Trophoblast cell (in vitro differentiated cells and primary cell): Measurements from ENCODE around the gene TRIM9.

Experiments
- DNase-seq, 2 donors: peaks; one replicate each; pipeline ENCODE4 v3.0.0-alpha.2; 2016
- H2AFZ ChIP-seq: 2 replicates; pipeline ENCODE4 v1.6.1; 2013; ENCODE audit warnings: low read length, moderate library complexity, mild to moderate bottlenecking; ENCODE audit not compliant: insufficient read depth, poor library complexity
- H2AK5ac ChIP-seq: 2 replicates; pipeline ENCODE4 v1.6.1; 2013; ENCODE audit warnings: mild to moderate bottlenecking, low read length
- H2BK120ac ChIP-seq: 2 replicates; pipeline ENCODE4 v1.6.1; 2013; ENCODE audit warnings: low read length, mild to moderate bottlenecking, moderate library complexity; ENCODE audit not compliant: insufficient read depth, poor library complexity
- H2BK12ac ChIP-seq: 2 replicates; pipeline ENCODE4 v1.6.1; 2013; ENCODE audit warnings: mild to moderate bottlenecking, low read length, moderate library complexity
- H2BK5ac ChIP-seq: 2 replicates; pipeline ENCODE4 v1.6.1; 2013; ENCODE audit warnings: low read length, low read depth, moderate library complexity, mild to moderate bottlenecking; ENCODE audit not compliant: poor library complexity
- H3K14ac ChIP-seq: 2 replicates; pipeline ENCODE4 v1.6.1; 2013; ENCODE audit warnings: mild to moderate bottlenecking, low read length
- H3K18ac ChIP-seq: 2 replicates; pipeline ENCODE4 v1.6.1; 2013; ENCODE audit warnings: mild to moderate bottlenecking, low read length
- H3K23ac ChIP-seq: 2 replicates; pipeline ENCODE4 v1.6.1; 2013; ENCODE audit warnings: low read length
- H3K27ac ChIP-seq: 2 replicates; pipeline ENCODE4 v1.5.1; 2013; ENCODE audit warnings: low read depth, mild to moderate bottlenecking, inconsistent platforms, low read length, moderate library complexity
- H3K27me3 ChIP-seq: 2 replicates; pipeline ENCODE4 v1.6.1; 2013; ENCODE audit warnings: inconsistent platforms, mild to moderate bottlenecking, low read length, moderate library complexity; ENCODE audit not compliant: insufficient read depth
- H3K36me3 ChIP-seq, 2 experiments: 1 replicate in 1 of 2; 2 replicates in 1 of 2; pipeline ENCODE4 v1.6.1; 2013; ENCODE audit warnings: low read length in 2 of 2, mild to moderate bottlenecking in 2 of 2, moderate library complexity in 1 of 2; ENCODE audit not compliant: insufficient read depth in 2 of 2, control insufficient read depth in 1 of 2
- H3K4ac ChIP-seq: 2 replicates; pipeline ENCODE4 v1.6.1; 2013; ENCODE audit warnings: low read depth, mild to moderate bottlenecking, low read length, moderate library complexity
- H3K4me1 ChIP-seq, 2 experiments: 1 replicate in 1 of 2; 2 replicates in 1 of 2; pipeline ENCODE4 v1.6.1; 2013; ENCODE audit warnings: low read length in 2 of 2, mild to moderate bottlenecking in 2 of 2, moderate library complexity in 1 of 2; ENCODE audit not compliant: insufficient read depth in 2 of 2, control insufficient read depth in 1 of 2
- H3K4me2 ChIP-seq: 2 replicates; pipeline ENCODE4 v1.6.1; 2013; ENCODE audit warnings: inconsistent platforms, mild to moderate bottlenecking, low read length, moderate library complexity
- H3K4me3 ChIP-seq: 2 replicates; pipeline ENCODE4 v1.5.1; 2013; ENCODE audit warnings: mild to moderate bottlenecking, low read depth, low read length, inconsistent platforms
- H3K79me1 ChIP-seq: one replicate; pipeline ENCODE4 v1.6.1; 2013; ENCODE audit warnings: low read length
- H3K79me2 ChIP-seq: 2 replicates; pipeline ENCODE4 v1.6.1; 2013; ENCODE audit warnings: low read length, mild to moderate bottlenecking; ENCODE audit not compliant: control insufficient read depth, insufficient read depth, poor library complexity
- H3K9ac ChIP-seq: 2 replicates; pipeline ENCODE4 v1.6.1; 2013; ENCODE audit warnings: mild to moderate bottlenecking, low read length
- H3K9me3 ChIP-seq: 2 replicates; pipeline ENCODE4 v1.6.1; 2013; ENCODE audit warnings: low read depth, mild to moderate bottlenecking, control low read depth, inconsistent platforms, low read length; ENCODE audit not compliant: insufficient read depth
- H4K12ac ChIP-seq: 2 replicates; pipeline ENCODE4 v1.6.1; 2013; ENCODE audit warnings: low read depth, mild to moderate bottlenecking, low read length, moderate library complexity
- H4K8ac ChIP-seq: 2 replicates; pipeline ENCODE4 v1.6.1; 2013; ENCODE audit warnings: low read depth, mild to moderate bottlenecking, low read length, moderate library complexity
- H4K91ac ChIP-seq: one replicate; pipeline ENCODE4 v1.6.1; 2013; ENCODE audit warnings: low read depth, mild to moderate bottlenecking, low read length, moderate library complexity
- WGBS: extraction: QIAGEN DNeasy Blood & Tissue Kit; methylation state at CpG from one replicate; pipeline ENCODE4 v1.1.7; 2013; ENCODE audit warnings: missing lambda C conversion rate; ENCODE audit not compliant: insufficient read length, insufficient coverage; ENCODE audit errors: extremely low coverage; 5-methylcytosine and 5-hydroxymethylcytosine counted together

TRIM9 gene

GRCh38 chr14:50926851-50927386 lies 168.0 kb downstream of the TRIM9 start:
- no peak overlapping the region for H3K4ac ChIP-seq
- WGBS, result no CpG with 5 or more reads among the region's 3 CpGs
- H3K9ac ChIP-seq, result no peak overlapping the region

More at GRCh38 chr14:50926851-50927386, 168.0 kb downstream of the TRIM9 start:
- Histone ChIP-seq H3K79me2 (no peaks in the 10 kb centered on the region), H3K36me3 (peaks cover 0 to 2% of the 10 kb centered on the region in 2 experiments), H4K91ac (no peak overlapping the region), H3K4me3 (no peak overlapping the region), H3K9me3 (no peaks in the 10 kb centered on the region), H2BK12ac (no peak overlapping the region), H3K4me2 (no peak overlapping the region), H3K27ac (no peak overlapping the region), H3K18ac (no peak overlapping the region), H2AFZ (no peak overlapping the region), H3K14ac (no peak overlapping the region), H3K4me1 (peaks cover 0 to 1% of the 10 kb centered on the region in 2 experiments), H3K79me1 (no peaks in the 10 kb centered on the region), H4K8ac (no peak overlapping the region), H2AK5ac (no peak overlapping the region), H2BK5ac (no peak overlapping the region), H2BK120ac (no peak overlapping the region), H3K27me3 (no peaks in the 10 kb centered on the region), H3K23ac (no peak overlapping the region), H4K12ac (no peak overlapping the region)
- no peak for DNase-seq
